Left forelimb (tissue), 1 donor: ENCODE data around the gene FOXR2.

Source experiments
- DNase-seq: peaks from one replicate; pipeline ENCODE4 v3.0.0-alpha.2; 2018; ENCODE audit warnings: low spot score

Gene FOXR2, protein sequence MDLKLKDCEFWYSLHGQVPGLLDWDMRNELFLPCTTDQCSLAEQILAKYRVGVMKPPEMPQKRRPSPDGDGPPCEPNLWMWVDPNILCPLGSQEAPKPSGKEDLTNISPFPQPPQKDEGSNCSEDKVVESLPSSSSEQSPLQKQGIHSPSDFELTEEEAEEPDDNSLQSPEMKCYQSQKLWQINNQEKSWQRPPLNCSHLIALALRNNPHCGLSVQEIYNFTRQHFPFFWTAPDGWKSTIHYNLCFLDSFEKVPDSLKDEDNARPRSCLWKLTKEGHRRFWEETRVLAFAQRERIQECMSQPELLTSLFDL

DNA sequence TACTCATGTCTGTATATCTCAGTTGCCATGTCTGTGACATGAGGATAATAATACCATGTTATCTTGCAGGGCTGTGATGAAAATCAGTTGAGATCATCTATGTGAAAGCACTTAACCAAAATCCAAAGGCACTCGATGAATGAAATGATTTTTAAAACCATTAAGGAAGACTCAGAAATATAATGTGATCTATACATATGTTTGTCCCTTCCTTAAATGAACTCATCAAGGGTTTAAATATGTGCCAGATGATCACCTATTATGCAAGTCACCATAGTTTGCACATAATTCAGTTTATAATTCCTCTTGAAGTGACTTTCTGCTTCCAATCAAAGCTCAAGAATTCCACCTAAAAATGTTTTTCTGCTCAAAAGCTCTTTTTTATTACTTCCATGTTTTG, at the start of gene FOXR2:
TSS of gene FOXR2 (plus strand) at position 301 of the 400 bp plus-strand sequence. CDS start 312 bp downstream, outside the sequence.
- DNase-seq: no peak

DNA sequence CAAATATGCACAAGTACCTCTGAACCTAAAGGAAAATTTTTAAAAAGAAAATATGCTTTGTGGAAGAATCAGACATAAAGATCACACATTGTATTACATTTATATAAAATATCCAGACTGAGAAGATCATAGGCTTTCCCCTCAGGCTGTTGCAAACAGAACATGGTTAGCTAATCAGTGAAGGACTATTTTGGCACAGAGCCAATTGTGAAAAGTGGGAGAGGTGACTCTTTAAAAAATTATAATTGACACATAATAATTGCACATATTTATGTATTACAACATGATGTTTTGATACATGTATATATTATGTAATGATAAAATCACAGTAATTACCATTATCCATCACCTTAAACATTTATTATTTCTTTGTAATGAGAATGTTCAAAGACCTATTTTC, 44.1 kb upstream of the FOXR2 start:
- DNase-seq: no peak

DNA sequence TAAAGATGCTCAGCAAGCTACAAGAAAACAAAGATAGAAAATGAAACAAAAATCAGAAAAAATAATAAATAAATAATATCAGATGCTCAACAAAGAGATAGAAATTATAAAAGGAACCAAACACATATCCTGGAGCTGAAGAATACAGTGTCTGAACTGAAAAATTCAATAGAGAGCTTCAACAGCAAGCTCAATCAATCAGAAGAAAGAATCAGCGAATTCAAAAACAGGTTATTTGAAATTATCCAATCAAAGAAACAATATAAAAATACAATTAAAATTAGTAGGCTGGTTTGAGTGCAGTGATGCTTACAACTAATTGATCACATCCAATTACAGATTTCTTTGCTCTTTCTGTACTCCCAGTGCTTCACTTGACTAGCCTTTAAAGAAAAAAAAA, 40.8 kb upstream of the FOXR2 start:
- no peak for DNase-seq

DNA sequence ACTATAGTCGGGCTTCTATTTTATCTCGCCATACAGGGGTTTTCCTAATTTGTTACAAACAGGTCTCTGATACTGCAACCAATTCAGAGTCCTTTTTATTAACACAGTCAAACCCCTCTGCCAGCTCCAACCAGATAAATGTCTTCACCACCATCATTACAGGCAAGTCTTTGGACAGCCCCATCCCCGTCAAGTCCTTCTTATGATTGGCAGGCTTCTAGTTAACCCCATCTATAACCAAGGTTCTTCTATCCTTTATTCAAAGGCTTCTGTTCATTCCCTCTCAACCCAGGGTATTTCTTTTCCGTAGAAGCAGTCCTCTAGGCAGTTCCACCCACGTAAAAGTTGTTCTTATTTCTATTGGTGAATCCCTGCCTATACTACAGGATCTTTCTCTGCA, 29.9 kb upstream of the FOXR2 start:
- DNase-seq: no peak

DNA sequence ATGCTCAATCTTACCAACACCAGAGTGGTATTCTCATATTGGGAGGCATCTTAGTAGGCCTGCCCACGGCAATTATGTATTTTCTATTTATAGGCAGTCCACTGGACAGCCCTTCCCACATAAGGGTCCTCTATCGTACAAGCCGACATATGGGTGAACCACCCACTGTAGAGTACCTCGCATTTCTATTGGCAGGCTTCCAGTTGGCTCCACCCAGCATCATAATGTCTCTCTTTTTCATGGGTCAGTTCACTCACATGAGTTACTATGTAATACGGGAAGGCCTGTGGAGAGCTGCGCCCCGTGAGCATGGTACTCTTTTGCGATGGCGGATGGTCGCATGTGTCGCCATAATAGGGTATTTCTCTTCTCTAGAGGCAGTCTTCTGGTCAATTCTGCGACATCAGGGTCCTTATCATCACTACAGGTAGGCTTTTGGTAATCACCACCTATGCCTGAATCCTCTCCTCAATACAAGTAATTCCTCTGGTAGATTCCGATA, 29.4 kb upstream of the FOXR2 start:
- no peak for DNase-seq

DNA sequence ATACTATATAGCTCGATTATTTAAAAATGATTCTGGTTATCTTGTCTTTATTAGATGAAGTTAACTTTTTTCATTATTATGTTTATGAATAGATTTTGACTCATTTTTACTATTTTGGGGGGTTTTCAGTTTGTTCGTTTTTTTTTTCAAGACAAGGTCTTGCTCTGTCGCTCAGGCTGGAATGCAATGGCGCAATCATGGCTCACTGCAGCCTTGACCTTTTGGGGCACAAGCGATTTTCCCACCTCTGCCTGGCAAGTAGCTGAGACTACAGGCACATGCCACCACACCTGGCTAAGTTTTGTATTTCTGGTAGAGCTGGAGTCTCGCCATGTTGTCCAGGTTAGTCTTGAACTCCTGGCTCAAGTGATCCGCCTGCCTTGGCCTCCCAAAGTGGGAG, 24.9 kb upstream of the FOXR2 start:
- no peak for DNase-seq

DNA sequence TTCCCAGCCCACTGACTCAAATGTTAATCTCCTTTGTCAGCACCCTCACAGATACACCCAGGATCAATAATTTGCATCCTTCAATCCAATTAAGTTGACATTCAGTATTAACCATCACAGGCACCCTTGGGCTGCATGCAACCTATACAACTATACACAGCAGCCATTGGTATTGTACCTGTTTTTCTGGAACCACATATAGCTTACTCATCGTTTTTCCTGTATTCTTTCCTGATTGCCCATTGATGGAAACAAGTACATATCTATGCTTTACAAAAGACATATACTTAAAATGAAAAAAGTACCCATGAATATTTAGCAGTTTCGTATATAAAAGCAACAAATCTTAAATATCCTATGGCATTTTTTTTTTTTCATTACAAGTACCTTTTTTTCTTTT, 3.7 kb upstream of the FOXR2 start:
- DNase-seq: no peak

DNA sequence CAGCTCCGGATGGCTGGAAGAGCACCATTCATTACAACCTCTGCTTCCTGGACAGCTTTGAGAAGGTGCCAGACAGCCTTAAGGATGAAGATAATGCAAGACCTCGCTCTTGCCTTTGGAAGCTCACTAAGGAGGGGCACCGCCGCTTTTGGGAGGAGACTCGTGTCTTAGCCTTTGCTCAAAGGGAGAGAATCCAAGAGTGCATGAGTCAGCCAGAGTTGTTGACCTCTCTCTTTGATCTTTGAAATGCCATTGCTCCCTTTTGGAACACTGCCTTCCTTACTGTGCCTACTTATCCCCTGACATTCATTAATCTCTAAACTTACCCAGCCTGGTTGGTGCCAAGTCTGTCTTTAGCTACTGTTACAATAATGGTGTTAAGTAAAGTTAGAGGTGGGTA, 1.2 kb downstream of the FOXR2 start:
- no peak for DNase-seq

DNA sequence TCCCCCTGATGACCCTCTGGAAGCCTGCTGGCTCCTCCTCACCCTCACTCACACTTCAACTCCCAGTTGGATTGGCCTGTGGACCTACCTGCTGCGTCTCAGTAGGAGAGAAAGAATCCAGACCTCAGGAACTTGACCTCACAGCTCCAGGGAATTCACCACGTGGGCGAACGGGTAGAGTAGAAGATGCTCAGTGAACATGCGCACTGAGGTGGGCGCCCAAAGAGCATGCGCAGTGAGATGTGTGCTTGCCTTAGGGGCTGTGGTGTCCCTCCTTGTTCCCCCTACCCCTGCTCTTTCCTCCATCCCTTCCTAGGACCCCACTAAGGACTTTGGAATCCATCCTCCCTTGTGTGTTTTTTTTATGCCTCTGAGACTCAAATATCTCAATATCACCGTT, 12.9 kb downstream of the FOXR2 start:
- no peak for DNase-seq

DNA sequence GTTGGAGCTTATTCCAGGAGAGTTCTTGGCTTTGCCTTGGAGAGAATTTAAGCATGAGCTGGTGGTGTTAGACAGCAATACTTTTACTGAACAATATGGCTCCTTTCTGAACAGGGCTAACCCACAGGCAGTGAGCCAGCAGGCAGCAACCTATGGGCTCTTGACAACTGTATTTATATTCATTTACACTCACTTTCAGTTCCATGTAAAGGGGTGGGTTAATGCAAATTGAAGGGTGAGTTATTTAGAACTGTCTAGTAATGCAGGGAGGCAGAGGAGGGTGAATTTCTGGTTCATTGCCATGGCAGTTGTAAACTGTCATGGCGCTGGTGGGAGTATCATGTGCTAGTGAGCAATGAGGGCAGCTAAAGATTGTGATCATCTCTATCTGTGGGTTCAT, 15.7 kb downstream of the FOXR2 start:
- no peak for DNase-seq

DNA sequence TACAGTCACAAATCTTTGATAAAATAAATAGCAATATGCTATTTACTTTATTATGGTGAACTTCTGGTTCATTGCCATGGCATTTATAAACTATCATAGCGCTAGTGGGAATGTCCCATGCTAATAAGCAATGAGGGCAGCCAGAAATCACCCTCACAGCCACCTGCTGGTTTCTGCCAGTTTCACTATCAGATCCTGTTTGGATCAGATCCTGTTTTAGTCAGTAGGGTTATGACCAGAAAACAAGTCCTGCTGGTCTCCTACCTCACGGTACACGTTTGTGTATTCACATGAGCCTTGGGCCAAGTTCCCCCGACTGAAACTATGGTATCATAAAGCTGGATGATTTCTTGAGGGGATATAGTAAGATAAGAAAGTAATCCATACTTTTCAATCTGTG, 17.7 kb downstream of the FOXR2 start:
- no peak for DNase-seq

DNA sequence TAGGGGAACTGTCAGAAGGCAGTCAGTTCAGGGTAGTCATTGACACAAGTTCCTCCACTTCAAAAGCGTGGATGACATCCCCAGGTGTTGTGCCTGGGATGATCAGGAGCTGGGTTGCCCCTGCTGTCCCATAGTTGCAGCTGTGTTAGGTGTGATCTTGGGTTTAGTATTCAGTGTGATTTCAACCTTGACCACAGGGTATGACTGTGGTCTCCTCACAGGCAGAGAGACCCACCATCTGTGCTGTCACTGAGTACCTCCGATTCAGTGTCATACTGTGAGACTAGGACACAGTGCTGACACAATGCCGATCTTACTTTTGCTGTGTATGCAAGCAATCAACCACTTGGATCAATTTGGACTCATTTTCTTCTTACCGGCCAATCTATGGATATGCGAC, 25.2 kb downstream of the FOXR2 start:
- DNase-seq: no peak

DNA sequence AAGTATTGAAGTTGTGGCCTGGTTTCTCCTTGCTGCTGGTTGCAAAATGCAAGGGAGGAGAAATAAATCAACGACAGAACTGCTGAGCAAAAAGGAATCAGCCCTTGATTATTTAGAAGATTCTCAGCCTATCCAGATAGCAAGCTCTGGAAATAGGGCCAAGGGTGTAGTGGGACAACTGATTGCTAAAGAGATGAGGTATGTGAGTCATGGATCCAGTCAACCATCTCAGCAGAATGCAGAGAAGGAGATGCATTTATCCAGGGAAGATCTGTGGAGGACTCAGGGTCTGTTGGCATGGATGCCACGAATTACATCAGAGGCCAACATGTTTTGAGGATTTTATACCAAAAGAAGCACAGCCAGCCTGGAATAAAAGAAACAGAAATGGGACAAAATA, 36.7 kb downstream of the FOXR2 start:
- no peak for DNase-seq

DNA sequence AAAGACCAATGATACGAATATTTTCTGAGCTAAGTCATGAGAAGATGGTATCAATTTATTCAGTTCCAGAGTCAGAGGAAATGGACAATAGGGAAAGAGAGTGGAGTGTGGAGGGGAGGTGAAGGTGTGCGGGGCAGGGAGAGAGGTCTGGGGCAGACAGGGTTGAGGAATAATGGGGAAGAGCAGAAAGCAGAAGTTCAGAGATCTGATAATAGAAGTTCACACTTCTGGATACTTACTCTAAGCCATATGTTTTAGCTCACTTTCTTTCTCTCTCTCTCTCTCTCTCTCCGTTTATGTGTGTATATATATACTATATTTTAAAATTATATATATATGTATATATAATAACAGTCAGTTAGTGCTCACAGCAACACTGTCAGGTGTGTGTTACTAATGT, 40.4 kb downstream of the FOXR2 start:
- DNase-seq: no peak

DNA sequence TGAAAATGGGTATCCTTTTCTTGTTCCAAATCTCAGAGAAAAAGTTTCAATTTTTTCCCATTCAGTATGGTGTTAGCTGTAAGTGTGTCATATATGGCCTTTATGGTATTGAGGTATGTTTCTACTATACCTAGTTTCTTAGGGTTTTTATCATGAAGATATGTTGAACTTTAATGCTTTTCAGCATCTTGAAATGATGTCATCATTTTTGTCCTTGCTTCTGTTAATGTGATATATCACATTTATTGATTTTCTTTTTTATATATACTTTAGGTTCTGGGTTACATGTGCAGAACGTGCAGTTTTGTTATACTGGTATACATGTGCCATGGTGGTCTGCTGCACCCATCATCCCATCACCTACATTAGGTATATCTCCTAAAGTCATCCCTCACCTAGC, 44.9 kb downstream of the FOXR2 start:
- DNase-seq: no peak
